ENCODE results near the gene SOST. TPM values are rescaled to one million over a fixed set of nuclear protein-coding genes. Genes with fewer than 3 reads are reported as not detected.

Gene SOST
- total RNA-seq, 1 experiment from 2014 or later, result not detected

DNA sequence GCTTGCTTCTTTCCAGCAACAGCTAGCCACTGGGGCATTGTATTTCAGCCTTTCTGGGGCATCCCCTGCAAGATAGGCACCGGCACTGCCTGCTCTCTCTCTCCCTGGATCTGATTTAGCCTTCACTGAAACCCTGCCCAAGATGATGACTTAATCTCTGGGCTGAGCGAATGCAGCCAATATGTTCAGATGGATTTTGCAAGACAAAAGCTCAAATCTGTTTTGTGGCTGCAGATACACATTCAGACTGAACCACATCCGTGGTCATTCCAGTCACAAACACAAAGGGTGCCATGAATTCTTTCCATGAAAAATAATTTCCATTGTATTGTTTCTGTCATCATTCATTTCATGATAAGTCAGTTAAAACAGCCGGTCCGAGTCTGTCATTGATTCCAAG is 24.2 kb downstream of the SOST start:
- no CpG with 5 or more reads among the region's 5 CpGs for WGBS (ENCODE audit: extremely low coverage, insufficient read length, low lambda C conversion rate)
- H2BK12ac ChIP-seq (ENCODE audit: insufficient read length, low read depth, low read length), result no peak overlapping the region
- no peak overlapping the region for H4K91ac ChIP-seq (ENCODE audit: insufficient read length, low read depth, low read length)

More for the DNA sequence above, 24.2 kb downstream of the SOST start:
- peaks cover 26 to 32% of the 10 kb centered on the region in 2 experiments for H3K4me1 Mint-ChIP-seq
- no peak overlapping the region for H3K27ac ChIP-seq (ENCODE audit: insufficient read length, low read depth, low read length)
- no peak overlapping the region for H2AFZ ChIP-seq (ENCODE audit: low read length)
- no peak overlapping the region for H4K5ac ChIP-seq (ENCODE audit: insufficient read length, low read depth, low read length)
- no peaks in the 10 kb centered on the region for H3K79me2 ChIP-seq (ENCODE audit: insufficient read depth, low read length)
- H2AK5ac ChIP-seq (ENCODE audit: insufficient read length, low read length), result no peak overlapping the region
- H3K23me2 ChIP-seq (ENCODE audit: insufficient read length, low read depth, low read length, poor library complexity, severe bottlenecking), result no peaks in the 10 kb centered on the region
- no peak overlapping the region for H3K4me2 ChIP-seq (ENCODE audit: insufficient read depth, insufficient read length, low read length)
- H3K18ac ChIP-seq (ENCODE audit: insufficient read length, low read depth, low read length), result no peak overlapping the region
- H3K14ac ChIP-seq (ENCODE audit: insufficient read depth, low read length), result no peak overlapping the region
- H3K27me3 ChIP-seq (ENCODE audit: insufficient read depth, low read length), result no peaks in the 10 kb centered on the region
- no peak overlapping the region for H3K4me3 Mint-ChIP-seq
- H2BK20ac ChIP-seq (ENCODE audit: low read depth, low read length, poor library complexity, severe bottlenecking), result no peak overlapping the region
- H3K36me3 Mint-ChIP-seq (ENCODE audit: insufficient read depth in 1 of 3, low read depth in 3 of 3), result peaks cover 4 to 29% (median 19%) of the 10 kb centered on the region in 3 experiments; a peak in 5 of 7 replicates
- DNase-seq, result no peak
- H3K27ac Mint-ChIP-seq, result no peak overlapping the region; a peak in 1 of 7 replicates
- no peak overlapping the region for H2BK120ac ChIP-seq (ENCODE audit: low read depth, low read length, poor library complexity, severe bottlenecking)
- no peaks in the 10 kb centered on the region for H3K4me1 ChIP-seq (ENCODE audit: insufficient read depth, low read length)
- no peaks in the 10 kb centered on the region for H3K27me3 Mint-ChIP-seq (ENCODE audit: low read depth)
- H3K56ac ChIP-seq (ENCODE audit: insufficient read length, low read depth, low read length), result no peak overlapping the region
- TF ChIP-seq CTCF (conservative IDR thresholded peaks at IDR 0.05), result no peak
- no peak overlapping the region for H2BK15ac ChIP-seq (ENCODE audit: low read depth, low read length)
- no peak overlapping the region for H3K4ac ChIP-seq (ENCODE audit: low read depth, low read length)
- no peak overlapping the region for H4K8ac ChIP-seq (replicated peaks; ENCODE audit: insufficient read length, low read depth, low read length)
- H3K9me3 ChIP-seq (ENCODE audit: control insufficient read depth, low read depth, low read length), result peaks cover 12% of the 10 kb centered on the region
- no peak overlapping the region for H3K9ac ChIP-seq (ENCODE audit: extremely low read depth, insufficient read length, low read length)
- no peaks in the 10 kb centered on the region for H4K20me1 ChIP-seq (ENCODE audit: control insufficient read depth, insufficient read depth, insufficient read length)
- H3K23ac ChIP-seq (ENCODE audit: insufficient read length, low read depth, low read length), result no peak overlapping the region
- no peak overlapping the region for H2BK5ac ChIP-seq (ENCODE audit: insufficient read length, low read length)
- peaks cover 20 to 25% of the 10 kb centered on the region in 2 experiments for H3K9me3 Mint-ChIP-seq
- no peaks in the 10 kb centered on the region for H3K79me1 ChIP-seq (ENCODE audit: insufficient read depth, low read depth, low read length, poor library complexity, severe bottlenecking)
- no peak overlapping the region for H3T11ph ChIP-seq (ENCODE audit: low read length)

All from H9 (cell line).